AG04449 (cell line): ENCODE data around the gene CNOT9.
A peak's percentile ranks its signal among the peaks of the same experiment; 100 is the strongest.

Experiments
- CTCF ChIA-PET: fragments of 350-600 bp; formaldehyde crosslinking; extraction: SDS; loops from one replicate; lab custom pipeline; 2021; ENCODE audit warnings: antibody characterized with exemption; lab: Yijun Ruan, JAX
- POLR2A ChIA-PET: fragments of 400-600, 350-600 bp; formaldehyde crosslinking; extraction: SDS; loops from one replicate; lab custom pipeline; 2020; ENCODE audit warnings: antibody characterized with exemption, inconsistent platforms; lab: Yijun Ruan, JAX
- DNase-seq: peaks from one replicate; pipeline ENCODE4 v3.0.0-alpha.2; 2010; ENCODE audit warnings: low read depth, low spot score
- H3K4me3 ChIP-seq: 2 replicates; pipeline ENCODE4 v1.5.1; 2011; ENCODE audit warnings: low read depth, mild to moderate bottlenecking, control low read depth, low read length
- TF ChIP-seq, protein P1 (sequence below): IDR thresholded peaks from one replicate; pipeline ENCODE4 v1.5.1; 2011; ENCODE audit warnings: mild to moderate bottlenecking, moderate library complexity, low read length, control low read depth, inconsistent platforms; ENCODE audit not compliant: insufficient read depth; ENCODE audit errors: missing control alignments

The CNOT9 gene

DNA sequence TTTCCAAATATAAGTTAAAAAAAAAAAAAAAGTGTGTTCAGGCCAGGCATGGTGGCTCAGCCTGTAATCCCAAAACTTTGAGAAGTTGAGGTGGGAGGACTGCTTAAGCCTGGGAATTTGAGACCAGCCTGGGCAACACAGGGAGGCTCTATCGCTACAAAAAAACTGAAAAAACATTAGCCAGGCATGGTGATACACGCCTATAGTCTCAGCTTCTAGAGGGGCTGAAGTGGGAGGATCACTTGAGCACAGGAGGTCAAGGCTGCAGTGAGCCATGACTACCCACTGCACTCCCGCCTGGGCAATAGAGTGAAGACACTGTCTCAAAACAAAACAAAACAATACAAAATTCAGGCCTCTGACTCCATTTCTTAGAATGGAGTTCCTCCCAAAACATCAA is 9.7 kb upstream of the CNOT9 start:
- POLR2A ChIA-PET = no interaction called here
- no peak overlapping the region for H3K4me3 ChIP-seq
- TF ChIP-seq, protein P1, sequence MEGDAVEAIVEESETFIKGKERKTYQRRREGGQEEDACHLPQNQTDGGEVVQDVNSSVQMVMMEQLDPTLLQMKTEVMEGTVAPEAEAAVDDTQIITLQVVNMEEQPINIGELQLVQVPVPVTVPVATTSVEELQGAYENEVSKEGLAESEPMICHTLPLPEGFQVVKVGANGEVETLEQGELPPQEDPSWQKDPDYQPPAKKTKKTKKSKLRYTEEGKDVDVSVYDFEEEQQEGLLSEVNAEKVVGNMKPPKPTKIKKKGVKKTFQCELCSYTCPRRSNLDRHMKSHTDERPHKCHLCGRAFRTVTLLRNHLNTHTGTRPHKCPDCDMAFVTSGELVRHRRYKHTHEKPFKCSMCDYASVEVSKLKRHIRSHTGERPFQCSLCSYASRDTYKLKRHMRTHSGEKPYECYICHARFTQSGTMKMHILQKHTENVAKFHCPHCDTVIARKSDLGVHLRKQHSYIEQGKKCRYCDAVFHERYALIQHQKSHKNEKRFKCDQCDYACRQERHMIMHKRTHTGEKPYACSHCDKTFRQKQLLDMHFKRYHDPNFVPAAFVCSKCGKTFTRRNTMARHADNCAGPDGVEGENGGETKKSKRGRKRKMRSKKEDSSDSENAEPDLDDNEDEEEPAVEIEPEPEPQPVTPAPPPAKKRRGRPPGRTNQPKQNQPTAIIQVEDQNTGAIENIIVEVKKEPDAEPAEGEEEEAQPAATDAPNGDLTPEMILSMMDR = no peak
- CTCF ChIA-PET = interaction anchor here (1.0 kb wide), 1 partner anchor 69 kb away, joined by 3 read pairs; no protein-coding TSS in a partner anchor
- no peak for DNase-seq

DNA sequence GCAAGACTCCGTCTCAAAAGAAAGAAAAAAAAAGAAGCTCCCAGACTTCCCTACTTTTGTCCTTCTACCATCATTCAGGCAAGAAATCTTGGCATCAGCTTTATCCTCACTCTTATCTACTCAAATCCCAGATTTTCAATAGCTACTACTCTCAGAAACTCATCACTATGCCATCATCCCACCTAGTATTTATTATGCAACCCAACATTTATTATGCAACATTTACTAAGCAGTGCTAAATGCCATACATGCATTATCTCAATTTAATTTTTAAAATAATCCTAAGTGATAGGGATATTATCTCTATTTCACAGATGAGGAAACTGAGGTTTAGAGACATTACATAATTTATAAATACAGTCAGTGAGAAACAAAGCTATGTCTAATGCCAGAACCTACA is 4.6 kb upstream of the CNOT9 start:
- no peak for DNase-seq
- ChIA-PET POLR2A (no interaction called here), CTCF (interaction anchor here (1.0 to 1.8 kb wide), 6 partner anchors 14 to 168 kb away, joined by 3 to 5 read pairs (median 3); no protein-coding TSS in a partner anchor)

DNA sequence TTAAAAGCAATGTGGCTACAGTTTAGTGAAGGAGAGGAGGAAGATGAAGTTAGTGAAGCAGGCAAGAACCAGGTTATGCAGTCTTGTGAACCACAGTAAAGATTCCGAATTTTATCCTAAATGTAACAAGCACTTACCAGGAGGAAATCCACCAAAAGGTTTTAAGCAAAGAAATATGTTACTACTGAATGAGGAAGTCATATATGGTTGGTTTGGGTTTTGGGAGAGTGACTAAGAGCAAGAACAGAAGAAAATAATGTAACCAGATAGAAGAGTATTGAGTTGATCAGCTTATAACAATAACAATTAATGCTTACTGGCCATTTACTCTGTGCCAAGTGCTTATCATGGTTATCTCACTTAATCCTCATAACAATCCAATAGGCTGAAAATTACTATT is 2.3 kb upstream of the CNOT9 start:
- no peak for DNase-seq
- ChIA-PET POLR2A (no interaction called here), CTCF (no interaction called here)
- H3K4me3 ChIP-seq = no peak overlapping the region
- TF ChIP-seq, protein P1 = no peak

More for the DNA sequence above, 4.6 kb upstream of the CNOT9 start:
- TF ChIP-seq, protein P1 = no peak
- H3K4me3 ChIP-seq = no peak overlapping the region

DNA sequence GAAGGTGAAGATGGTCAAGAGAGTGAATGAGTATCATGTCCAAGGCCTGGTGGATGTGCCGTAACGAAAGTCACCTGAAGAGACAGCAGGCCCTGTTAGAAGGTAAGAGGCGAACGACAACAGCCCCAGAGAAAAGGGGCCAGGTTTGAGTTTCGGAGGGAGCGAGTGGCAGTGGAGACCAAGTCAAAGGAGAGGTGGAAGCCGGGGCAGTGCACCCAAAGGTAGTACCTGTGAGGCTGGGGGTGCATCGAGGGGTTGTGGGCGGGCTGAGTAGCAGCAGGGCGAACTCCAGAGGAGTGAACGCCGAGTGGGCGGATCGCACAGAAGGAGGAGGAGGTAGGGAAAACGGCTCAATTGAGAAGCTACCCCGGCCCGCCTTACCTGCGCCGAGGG is 846 bp upstream of the CNOT9 start:
- ChIA-PET CTCF (interaction anchor here (1.1 to 1.6 kb wide), 2 partner anchors 81 to 280 kb away, joined by 3 read pairs; no protein-coding TSS in a partner anchor), POLR2A (interaction anchor here (0.8 kb wide), 1 partner anchor 10 kb away, joined by 3 read pairs; no protein-coding TSS in a partner anchor)
- DNase-seq = no peak
- TF ChIP-seq, protein P1 = no peak
- peak overlapping the region; percentile 90 for H3K4me3 ChIP-seq

DNA sequence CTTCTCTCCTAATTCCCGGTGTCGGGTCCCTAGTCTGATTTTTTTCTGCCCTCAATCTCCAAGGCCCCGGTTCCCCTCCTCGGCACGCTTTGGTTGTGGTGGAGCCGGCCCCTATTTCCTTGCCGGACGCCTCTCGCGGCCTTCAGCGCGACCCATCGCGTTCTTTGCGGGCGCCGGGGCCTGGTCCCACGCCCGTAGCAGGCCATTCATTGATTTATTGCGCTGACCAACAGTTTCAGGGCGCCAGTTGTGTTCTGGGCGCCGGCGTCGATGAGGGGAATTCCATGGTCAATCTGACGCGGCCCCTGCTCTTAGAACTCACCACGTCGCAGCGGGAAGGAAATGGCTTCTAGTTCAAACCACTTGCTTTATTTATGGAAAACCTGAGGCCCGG is 396 bp downstream of the CNOT9 start:
- H3K4me3 ChIP-seq = peak overlapping the region; percentile 78
- TF ChIP-seq, protein P1 = no peak
- ChIA-PET CTCF (interaction anchor here (1.8 to 2.3 kb wide), 2 partner anchors 10 to 79 kb away, joined by 5 to 10 read pairs; no protein-coding TSS in a partner anchor), POLR2A (no interaction called here)
- DNase-seq = no peak

DNA sequence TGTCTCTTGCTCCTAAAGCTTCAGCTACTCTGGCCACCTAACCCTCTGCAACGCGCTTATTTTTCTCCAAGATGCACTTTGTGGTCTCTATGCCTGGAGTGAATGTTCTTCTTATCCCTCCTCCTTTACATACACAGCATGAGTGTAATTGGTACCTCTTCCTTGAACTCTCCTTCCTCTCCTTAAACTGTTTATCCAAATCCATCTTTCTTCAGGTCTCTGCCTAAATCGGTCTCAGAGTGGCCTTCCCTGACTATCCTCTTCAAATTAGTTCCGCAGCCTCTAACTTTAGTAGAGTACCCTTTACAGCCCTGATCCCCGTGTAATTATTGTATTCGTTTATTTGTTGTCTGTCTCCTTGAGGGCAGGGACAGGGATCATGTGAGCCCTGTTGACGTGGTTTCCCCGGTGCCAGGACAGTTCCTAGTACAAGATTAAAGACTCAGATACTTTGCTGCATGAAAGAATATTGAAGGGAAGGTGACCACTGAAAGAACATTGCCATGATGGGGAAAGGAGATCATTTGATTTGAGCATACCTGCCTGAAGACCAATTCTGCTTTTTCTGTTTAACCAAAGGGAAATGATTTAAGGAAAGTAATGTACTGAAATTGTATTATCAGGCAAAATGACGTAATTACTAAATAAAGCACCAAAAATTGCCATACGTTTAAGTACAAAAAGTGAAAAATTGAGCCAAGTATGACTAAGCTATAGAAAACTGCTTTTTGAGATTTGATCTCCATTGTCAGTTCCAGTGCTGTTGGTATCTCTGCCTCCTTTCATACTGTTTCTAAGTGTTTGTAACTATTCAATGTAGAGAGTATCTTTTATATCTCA is 1.2 kb downstream of the CNOT9 start:
- TF ChIP-seq, protein P1 = no peak
- ChIA-PET CTCF (interaction anchor here (0.9 to 2.3 kb wide), 3 partner anchors 9 to 78 kb away, joined by 3 to 10 read pairs (median 5); no protein-coding TSS in a partner anchor), POLR2A (interaction anchor here (0.9 to 1.2 kb wide), 2 partner anchors 12 to 38 kb away, joined by 5 read pairs; partner anchors contain the start of gene PLCD4)
- H3K4me3 ChIP-seq = peak overlapping the region; percentile 78
- DNase-seq = no peak
